Adrenal gland (tissue), 12 donors: ENCODE data around the gene BANF2. TPM values are rescaled to one million over a fixed set of nuclear protein-coding genes. Genes with fewer than 3 reads are reported as not detected.
A peak's percentile ranks its signal among the peaks of the same experiment; 100 is the strongest.

ENCODE experiments used
- DNase-seq, 7 donors: peaks; one replicate each; pipeline ENCODE4 v3.0.0-alpha.2; 2019 to 2020
- H3K27ac ChIP-seq, 5 donors: fragments of 200-600 bp; sonication (generic) in 4 of 5; 1 replicate in 3 of 5; 2 replicates in 2 of 5; pipeline versions ENCODE4 v1.5.1 to v1.8.0; 2016 to 2020; ENCODE audit warnings: mild to moderate bottlenecking in 1 of 5
- H3K27me3 ChIP-seq: fragments of 200-600 bp; 2 replicates; pipeline ENCODE4 v1.8.0; 2021
- H3K36me3 ChIP-seq, 2 donors: fragments of 200-600 bp; replicated peaks in 1 of 2; 1 replicate in 1 of 2; 2 replicates in 1 of 2; pipeline versions ENCODE4 v1.5.1 to v1.8.0; 2018 to 2022
- H3K4me1 ChIP-seq, 2 donors: fragments of 200-600 bp; replicated peaks in 1 of 2; 1 replicate in 1 of 2; 2 replicates in 1 of 2; pipeline versions ENCODE4 v1.5.1 to v1.8.0; 2018 to 2021
- H3K4me3 ChIP-seq, 4 donors: fragments of 200-600 bp; sonication (generic) in 3 of 4; one replicate each; pipeline ENCODE4 v1.5.1; 2016 to 2018
- H3K9me3 ChIP-seq, 3 donors: fragments of 200-600 bp; sonication (generic) in 1 of 3; replicated peaks in 1 of 3; 1 replicate in 2 of 3; 2 replicates in 1 of 3; pipeline versions ENCODE4 v1.5.1 to v1.8.0; 2016 to 2021
- CTCF ChIP-seq, 6 experiments: fragments of 450-650 bp in 4 of 6; fragments of 200-600 bp in 2 of 6; sonication (generic) in 1 of 6; IDR thresholded peaks; 1 replicate in 5 of 6; 2 replicates in 1 of 6; pipeline versions ENCODE4 v1.5.1 to v1.8.0; 2016 to 2021; ENCODE audit warnings: antibody characterized with exemption in 6 of 6, mild to moderate bottlenecking in 2 of 6, moderate library complexity in 1 of 6
- POLR2A ChIP-seq, 2 donors: fragments of 450-650 bp; IDR thresholded peaks; one replicate each; pipeline ENCODE4 v1.6.1; 2017; ENCODE audit warnings: antibody characterized with exemption in 2 of 2, mild to moderate bottlenecking in 2 of 2, moderate library complexity in 1 of 2
- WGBS, 4 donors: extraction: QIAGEN DNeasy Blood & Tissue Kit in 2 of 4; methylation state at CpG; one replicate each; pipeline versions ENCODE4 v1.1.5 to v1.1.7; 2013 to 2017; 5-methylcytosine and 5-hydroxymethylcytosine counted together
- intact Hi-C, 2 donors: fragments of 100-400 bp; cut with DNase I; formaldehyde crosslinking; loops; one replicate each; pipeline versions ENCODE4 v1.14.1 to v1.15.0; 2022 to 2023
- polyA plus RNA-seq, 3 donors: library from polyadenylated mRNA; stranded (reverse); fragments of 200-250 nt in 2 of 3; fragments of 350-450 nt in 1 of 3; fragmentation: Illumina TruSeq in 1 of 3; extraction: RNeasy Lipid Tissue Mini Kit (QIAGEN cat#74804) in 1 of 3; gene quantifications; one replicate each; pipeline ENCODE4 v1.2.3, GENCODE V29; 2013 to 2014
- total RNA-seq, 9 donors: library from RNA; depleted of rRNA in 4 of 9; stranded (reverse); fragments of >200 nt in 4 of 9; fragments of 120-200 nt in 1 of 9; fragmentation: NEBNext Ultra II Directional in 1 of 9; extraction: Animal tissue kit (Norgen Biotek cat#: 25700) in 1 of 9; gene quantifications; one replicate each; pipeline versions ENCODE4 v1.1.0 to v1.2.4, GENCODE V29; 2013 to 2023
- donor health status: healthy with polysubstance abuse.
- donor health status: Bipolar disorder and iron deficiency.
- donor health status: DM: yes; HTN: yes; CAD: no.
- donor health status: DM: no; HTN: no; CAD: no.
- donor health status: DM: no; HTN: no; CAD: no.
- donor health status: DM: yes; HTN: yes; CAD: no.

BANF2 gene
- total and polyA plus RNA-seq, 12 donors, result not detected

DNA sequence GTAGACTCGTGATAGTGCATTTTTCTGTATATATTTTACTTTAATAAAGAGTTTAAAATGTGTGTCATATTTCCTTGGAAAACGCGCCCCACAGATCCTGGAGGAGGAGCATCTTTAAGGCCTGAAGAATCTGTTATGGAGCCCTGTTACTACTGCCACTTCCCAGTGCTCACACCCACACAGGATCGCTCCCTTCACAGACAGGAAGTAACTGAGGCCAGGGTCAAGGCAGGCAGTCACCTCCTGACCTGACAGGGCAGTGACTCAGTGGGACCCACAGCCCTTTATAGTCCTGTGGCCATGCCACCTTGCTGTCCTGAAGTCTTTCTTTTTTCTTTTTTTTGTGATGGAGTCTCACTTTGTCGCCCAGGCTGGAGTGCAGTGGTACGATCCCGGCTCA is 26.7 kb upstream of the BANF2 start:
- intact Hi-C loops, result loop anchor here in 1 of 2 donors (10.0 kb wide), 1 partner anchor 322 kb away; no protein-coding TSS in a partner anchor
- no peaks in the 10 kb centered on the region for H3K27me3 ChIP-seq
- H3K4me3 ChIP-seq, result no peak overlapping the region
- 84 to 88% (median 84%) methylated on average over 7 of the region's 7 CpGs for WGBS, 4 donors
- no peaks in the 10 kb centered on the region for H3K9me3 ChIP-seq
- peak in 1 of 7 donors; percentile 42 for DNase-seq
- H3K4me1 ChIP-seq, result peaks cover 6 to 44% of the 10 kb centered on the region in 2 donors
- H3K36me3 ChIP-seq, result peaks cover 0 to 17% of the 10 kb centered on the region in 2 donors
- no peak overlapping the region for H3K27ac ChIP-seq
- no peak for TF ChIP-seq POLR2A (IDR thresholded peaks at IDR 0.05)
- TF ChIP-seq CTCF (IDR thresholded peaks at IDR 0.05), result no peak

DNA sequence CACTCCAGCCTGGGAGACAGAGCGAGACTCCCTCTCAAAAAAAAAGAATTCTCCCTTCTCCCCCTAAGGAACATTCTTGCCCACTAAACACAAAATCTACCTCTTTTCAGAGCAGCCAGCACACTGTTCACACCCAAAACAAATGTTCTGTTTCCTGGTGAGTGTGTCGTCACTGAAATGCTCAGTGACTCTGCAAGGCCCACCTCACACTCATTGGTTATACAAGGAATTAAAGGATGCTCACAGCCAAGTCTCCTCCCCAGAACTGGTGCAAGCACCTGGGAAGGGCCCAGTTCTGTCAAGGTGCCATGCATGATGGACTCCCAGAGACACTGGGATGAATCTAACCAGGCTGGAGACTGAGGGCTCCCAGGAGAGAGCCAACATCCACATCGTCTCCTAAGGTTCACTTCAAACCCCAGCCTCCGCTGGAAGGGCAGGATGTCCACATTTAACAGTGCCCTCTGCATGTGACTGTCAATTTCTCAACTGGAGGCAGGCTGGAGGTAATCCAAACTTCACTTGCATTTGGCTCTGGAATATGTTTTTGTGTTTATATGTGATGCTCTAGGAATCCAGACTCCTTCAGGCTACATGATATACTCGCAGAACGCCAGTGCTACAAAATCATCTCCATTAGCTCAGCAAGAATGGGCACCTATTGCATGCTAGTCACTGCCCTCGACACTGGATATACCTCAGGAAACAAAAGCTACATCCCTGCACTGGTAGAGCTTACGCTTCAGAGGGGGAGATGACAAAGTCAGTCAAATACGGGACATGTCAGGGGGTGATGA is 24.8 kb upstream of the BANF2 start:
- intact Hi-C loops, result loop anchor here in 1 of 2 donors (10.0 kb wide), 1 partner anchor 320 kb away; no protein-coding TSS in a partner anchor
- TF ChIP-seq POLR2A (IDR thresholded peaks at IDR 0.05) (no peak), CTCF (IDR thresholded peaks at IDR 0.05) (no peak)
- Histone ChIP-seq H3K27ac (peak overlapping the region in 1 of 5 donors; percentile 54), H3K4me1 (peaks cover 9 to 53% of the 10 kb centered on the region in 2 donors), H3K9me3 (no peaks in the 10 kb centered on the region), H3K4me3 (no peak overlapping the region), H3K27me3 (no peaks in the 10 kb centered on the region), H3K36me3 (peaks cover 0 to 17% of the 10 kb centered on the region in 2 donors)
- 75 to 76% (median 75%) methylated on average over 9 of the region's 9 CpGs for WGBS, 4 donors
- peak in 2 of 7 donors; percentile 26 to 60 for DNase-seq

DNA sequence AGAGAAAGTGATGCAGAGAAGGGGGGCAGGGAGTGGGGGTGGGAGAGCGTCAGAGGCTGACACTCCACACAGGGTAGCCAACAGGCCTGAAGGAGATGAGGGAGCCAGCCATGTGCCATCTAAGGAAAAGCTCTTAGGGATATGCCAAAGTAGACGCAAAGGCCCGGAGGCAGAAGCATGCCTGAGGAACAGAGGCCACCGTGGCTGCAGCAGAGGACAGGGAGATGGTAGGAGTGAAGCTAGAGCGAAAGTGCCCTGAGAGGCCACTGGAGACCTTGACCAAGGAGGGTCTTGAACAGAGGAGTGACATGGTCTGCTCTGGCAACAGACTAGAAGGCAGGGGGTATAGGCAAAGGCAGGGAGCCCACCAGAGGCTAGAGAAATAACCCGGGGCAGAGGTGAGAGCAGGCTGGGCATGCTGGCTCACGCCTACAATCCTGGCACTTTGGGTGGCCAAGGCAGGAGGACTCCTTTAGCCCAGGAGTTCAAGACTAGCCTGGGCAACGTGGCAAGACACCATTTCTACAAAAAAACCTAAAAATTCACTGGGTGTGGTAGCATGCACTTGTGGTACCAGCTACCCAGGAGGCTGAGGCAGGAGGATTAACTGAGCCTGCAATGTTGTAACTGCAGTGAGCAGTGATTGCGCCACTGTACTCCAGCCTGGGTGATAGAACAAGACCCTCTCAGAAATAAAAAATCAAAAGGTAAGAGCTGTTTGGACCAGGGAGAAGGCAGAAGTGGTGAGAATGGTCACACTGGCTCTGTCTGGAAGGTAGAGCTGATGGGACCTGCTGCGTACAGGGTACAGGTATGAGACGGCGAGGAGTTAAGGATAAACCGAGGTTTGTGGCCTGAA is 24.0 kb upstream of the BANF2 start:
- Histone ChIP-seq H3K27me3 (no peaks in the 10 kb centered on the region), H3K4me3 (no peak overlapping the region), H3K4me1 (peaks cover 17 to 59% of the 10 kb centered on the region in 2 donors), H3K9me3 (no peaks in the 10 kb centered on the region), H3K27ac (peak overlapping the region in 1 of 5 donors; percentile 54), H3K36me3 (peaks cover 0 to 17% of the 10 kb centered on the region in 2 donors)
- DNase-seq, result peak in 1 of 7 donors; percentile 46
- TF ChIP-seq POLR2A (IDR thresholded peaks at IDR 0.05) (no peak), CTCF (IDR thresholded peaks at IDR 0.05) (no peak)
- WGBS, 4 donors, result 89 to 92% (median 92%) methylated on average over 13 of the region's 13 CpGs
- intact Hi-C loops, result loop anchor here in 1 of 2 donors (10.0 kb wide), 1 partner anchor 319 kb away; no protein-coding TSS in a partner anchor

DNA sequence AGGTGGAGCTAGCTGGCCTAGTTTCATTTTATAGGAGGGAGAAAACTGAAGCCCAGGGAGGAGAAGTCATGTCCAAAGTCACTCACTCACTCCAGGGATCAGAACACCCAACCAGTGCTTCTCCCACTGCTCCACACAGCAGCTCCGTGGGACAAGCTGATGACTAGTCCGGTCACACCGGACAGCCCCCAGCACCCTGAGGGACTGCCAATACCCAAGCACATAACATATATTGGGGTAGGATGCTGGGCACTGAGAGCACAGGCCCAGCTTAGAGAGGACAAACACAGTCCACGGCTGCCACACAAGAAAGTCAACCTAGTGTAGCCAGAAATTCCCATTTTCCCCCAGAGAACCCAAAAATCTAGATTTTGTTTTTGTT is 23.4 kb upstream of the BANF2 start:
- no peak for TF ChIP-seq POLR2A (IDR thresholded peaks at IDR 0.05)
- TF ChIP-seq CTCF (IDR thresholded peaks at IDR 0.05), result no peak
- Histone ChIP-seq H3K27ac (peak overlapping the region in 3 of 5 donors; percentile 14 to 45 (median 43)), H3K36me3 (peaks cover 0 to 17% of the 10 kb centered on the region in 2 donors), H3K4me1 (peaks cover 17 to 59% of the 10 kb centered on the region in 2 donors), H3K9me3 (no peaks in the 10 kb centered on the region), H3K4me3 (no peak overlapping the region), H3K27me3 (no peaks in the 10 kb centered on the region)
- 78 to 86% (median 83%) methylated on average over 3 to 4 of the region's 4 CpGs for WGBS, 4 donors
- DNase-seq, result peak in 1 of 7 donors; percentile 47
- intact Hi-C loops, result loop anchor here in 1 of 2 donors (10.0 kb wide), 1 partner anchor 318 kb away; no protein-coding TSS in a partner anchor
